MM.1S (cell line): ENCODE measurements around the gene CASP3.

ENCODE experiments used
- DNase-seq: peaks from one replicate; pipeline ENCODE4 v3.0.0-alpha.2; 2015
- H2AFZ ChIP-seq: fragments of 300-600 bp; sonication (generic); 2 replicates; pipeline ENCODE4 v1.6.0; 2016; ENCODE audit warnings: antibody characterized with exemption, low read length
- H3F3A ChIP-seq: fragments of 300-600 bp; sonication (generic); 2 replicates; pipeline ENCODE4 v1.6.1; 2016; ENCODE audit warnings: mild to moderate bottlenecking, antibody characterized with exemption, low read length, moderate library complexity, mixed read lengths; ENCODE audit not compliant: insufficient read depth
- H3K27ac ChIP-seq: fragments of 300-600 bp; sonication (generic); 2 replicates; pipeline ENCODE4 v1.5.1; 2016; ENCODE audit warnings: mild to moderate bottlenecking, low read length
- H3K27me3 ChIP-seq: fragments of 300-600 bp; sonication (generic); replicated peaks from 2 replicates; pipeline ENCODE4 v1.6.0; 2016; ENCODE audit warnings: low read length; ENCODE audit not compliant: insufficient read depth
- H3K36me3 ChIP-seq: fragments of 300-600 bp; sonication (generic); replicated peaks from 2 replicates; pipeline ENCODE4 v1.6.1; 2016; ENCODE audit warnings: mild to moderate bottlenecking, low read length, mixed read lengths; ENCODE audit not compliant: insufficient read depth
- H3K4me1 ChIP-seq: fragments of 300-600 bp; sonication (generic); 2 replicates; pipeline ENCODE4 v1.6.1; 2016; ENCODE audit warnings: low read length, mixed read lengths
- H3K4me2 ChIP-seq: fragments of 300-600 bp; sonication (generic); 2 replicates; pipeline ENCODE4 v1.6.0; 2016; ENCODE audit warnings: low read depth, low read length
- H3K4me3 ChIP-seq: fragments of 300-600 bp; sonication (generic); 2 replicates; pipeline ENCODE4 v1.5.1; 2016; ENCODE audit warnings: low read length, mixed read lengths
- H3K79me2 ChIP-seq: fragments of 300-600 bp; sonication (generic); 2 replicates; pipeline ENCODE4 v1.6.1; 2016; ENCODE audit warnings: mixed run types, low read length, mixed read lengths
- H3K9ac ChIP-seq: fragments of 300-600 bp; sonication (generic); 2 replicates; pipeline ENCODE4 v1.6.1; 2016; ENCODE audit warnings: low read length, mixed read lengths
- H3K9me2 ChIP-seq: fragments of 300-600 bp; sonication (generic); replicated peaks from 2 replicates; pipeline ENCODE4 v1.6.1; 2016; ENCODE audit warnings: mild to moderate bottlenecking, low read length, mixed read lengths; ENCODE audit not compliant: insufficient read depth
- H3K9me3 ChIP-seq: fragments of 300-600 bp; sonication (generic); replicated peaks from 2 replicates; pipeline ENCODE4 v1.6.1; 2016; ENCODE audit warnings: mild to moderate bottlenecking, low read length, mixed read lengths; ENCODE audit not compliant: insufficient read depth
- H4K20me1 ChIP-seq: fragments of 300-600 bp; sonication (generic); 2 replicates; pipeline ENCODE4 v1.6.1; 2016; ENCODE audit warnings: mild to moderate bottlenecking, low read length, moderate library complexity, mixed read lengths; ENCODE audit not compliant: insufficient read depth
- CTCF ChIP-seq: fragments of 300-600 bp; sonication (generic); IDR thresholded peaks from 2 replicates; pipeline ENCODE4 v1.5.1; 2016; ENCODE audit warnings: antibody characterized with exemption, low read length, mixed read lengths
- EZH2 ChIP-seq: fragments of 300-600 bp; sonication (generic); optimal IDR thresholded peaks from 2 replicates; pipeline ENCODE3; 2017; ENCODE audit warnings: low read depth, mild to moderate bottlenecking, antibody characterized with exemption, low read length, mixed read lengths
- EZH2phosphoT487 ChIP-seq: fragments of 300-600 bp; sonication (generic); IDR thresholded peaks from 2 replicates; pipeline ENCODE4 v1.6.1; 2018; ENCODE audit warnings: antibody characterized with exemption, low read length

The CASP3 gene

GRCh38 chr4:184649026-184649970 is at the start of gene CASP3, which contains the start of gene PRIMPOL:
CASP3 (minus strand) TSS chr4:184649447; CDS start chr4:184638453, 10,994 bp downstream.
PRIMPOL (plus strand) TSS chr4:184649738; CDS start chr4:184657141, 7,403 bp downstream.
- Histone ChIP-seq H3K27me3 (no peaks in the 10 kb centered on the region), H3K79me2 (peaks cover 62% of the 10 kb centered on the region), H3K4me3 (peak within 1 kb of the TSS; percentile 90), H3K4me1 (peaks cover 29% of the 10 kb centered on the region), H3K36me3 (peaks cover 5% of the 10 kb centered on the region; the same call in 1 of the 2 replicates), H3K4me2 (peak within 1 kb of the TSS; percentile 93), H3K9me2 (no peaks in the 10 kb centered on the region), H3K27ac (peak within 1 kb of the TSS; percentile 74), H3K9ac (peak within 1 kb of the TSS; percentile 90), H3F3A (peaks cover 34% of the 10 kb centered on the region), H4K20me1 (no peaks in the 10 kb centered on the region), H2AFZ (peak within 1 kb of the TSS; percentile 79), H3K9me3 (no peaks in the 10 kb centered on the region)
- peak; percentile 94 for DNase-seq
- TF ChIP-seq CTCF (peak; percentile 22), EZH2phosphoT487 (no peak)

DNA sequence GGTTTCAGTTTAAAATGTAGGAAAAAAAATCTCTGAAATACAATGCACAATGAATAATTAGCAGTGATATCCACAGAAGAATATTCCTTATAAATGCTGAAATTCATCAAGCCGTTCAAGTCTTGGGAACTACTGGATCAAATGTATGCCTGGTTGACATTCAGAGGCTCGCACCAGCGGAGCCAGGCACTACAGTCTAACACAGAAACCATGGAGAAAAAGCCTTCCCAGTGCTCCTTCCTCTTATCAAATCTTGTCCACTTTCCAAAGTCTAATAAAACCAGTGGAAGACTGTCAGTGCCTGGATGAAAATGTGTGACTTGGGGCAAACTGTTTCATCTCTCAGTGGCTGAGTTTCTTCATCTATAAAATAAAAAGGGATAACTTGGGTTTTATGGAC is 48.7 kb upstream of the CASP3 start:
- H3K79me2 ChIP-seq: peaks cover 10% of the 10 kb centered on the region; the same call in 1 of the 2 replicates
- H3K4me2 ChIP-seq: peak overlapping the region; percentile 88

DNA sequence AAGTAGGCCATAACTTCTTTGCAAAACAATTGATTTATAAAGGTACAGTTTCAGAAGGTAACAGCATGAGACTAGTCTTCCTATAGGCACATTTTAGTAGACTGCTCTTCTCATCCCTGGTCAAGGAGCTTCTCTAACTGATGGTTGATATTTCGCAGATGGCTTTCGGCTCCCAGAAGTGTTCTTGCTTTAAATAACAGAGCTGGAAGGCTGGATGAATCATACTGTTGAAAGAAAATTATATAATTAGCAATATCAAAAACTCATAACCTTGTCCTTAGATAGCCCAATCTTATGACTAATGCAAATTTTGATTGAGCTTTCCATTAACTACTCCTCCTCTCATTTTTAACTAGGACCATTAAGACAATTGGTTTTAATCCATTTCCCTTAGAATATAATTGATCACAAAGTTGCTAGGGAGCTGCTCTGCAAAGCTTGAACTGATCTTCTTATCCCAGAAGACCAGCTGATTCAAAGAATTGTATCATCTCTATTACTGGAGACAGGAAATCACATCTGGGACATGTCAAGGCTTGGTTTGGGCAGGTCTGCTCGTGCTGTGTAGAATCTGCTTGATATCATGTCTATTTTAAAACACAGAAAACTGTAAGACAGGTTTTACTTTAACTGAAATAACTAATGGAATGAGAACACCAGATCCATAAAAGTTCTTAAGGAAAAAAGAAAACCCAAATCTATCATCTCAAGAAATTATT is 46.1 kb upstream of the CASP3 start:
- Histone ChIP-seq H3K9me2 (no peaks in the 10 kb centered on the region), H3K4me2 (no peak overlapping the region), H3K27me3 (no peaks in the 10 kb centered on the region), H4K20me1 (no peaks in the 10 kb centered on the region), H3F3A (peaks cover 43% of the 10 kb centered on the region), H3K4me3 (no peak overlapping the region), H2AFZ (no peak overlapping the region), H3K27ac (no peak overlapping the region), H3K9ac (no peak overlapping the region), H3K9me3 (no peaks in the 10 kb centered on the region), H3K4me1 (peaks cover 34% of the 10 kb centered on the region), H3K36me3 (peaks cover 18% of the 10 kb centered on the region), H3K79me2 (peaks cover 1% of the 10 kb centered on the region; the same call in 1 of the 2 replicates)
- no peak for TF ChIP-seq EZH2phosphoT487
- no peak for TF ChIP-seq EZH2
- no peak for TF ChIP-seq CTCF
- DNase-seq: no peak

More for the DNA sequence above, 48.7 kb upstream of the CASP3 start:
- H3K36me3 ChIP-seq: peaks cover 27% of the 10 kb centered on the region
- peaks cover 41% of the 10 kb centered on the region for H3K4me1 ChIP-seq
- DNase-seq: no peak
- no peak for TF ChIP-seq EZH2
- no peak for TF ChIP-seq CTCF
- H3K4me3 ChIP-seq: peak overlapping the region; percentile 30
- no peak overlapping the region for H2AFZ ChIP-seq
- no peaks in the 10 kb centered on the region for H3K27me3 ChIP-seq
- peak overlapping the region; percentile 72 for H3K27ac ChIP-seq
- H4K20me1 ChIP-seq: no peaks in the 10 kb centered on the region
- peak overlapping the region; percentile 15; the same call in 1 of the 2 replicates for H3K9ac ChIP-seq
- H3K9me2 ChIP-seq: no peaks in the 10 kb centered on the region
- no peaks in the 10 kb centered on the region for H3K9me3 ChIP-seq
- peaks cover 46% of the 10 kb centered on the region for H3F3A ChIP-seq
